Measurements from ENCODE around the gene KCTD15. TPM values are rescaled to one million over a fixed set of nuclear protein-coding genes. Genes with fewer than 3 reads are reported as not detected.

The KCTD15 gene
- total and polyA plus RNA-seq, 4 donors = 13.8 to 42.7 (median 30.5) TPM

- H3K36me3 ChIP-seq (ENCODE audit: control insufficient read depth in 4 of 4, insufficient read depth in 4 of 4, low read length in 4 of 4) = no peaks in the 10 kb centered on the region
- no peak overlapping the region for H3K27ac ChIP-seq (ENCODE audit: low read depth in 1 of 2, low read length in 1 of 2)
- peaks cover 0 to 2% (median 0%) of the 10 kb centered on the region in 4 donors for H3K9me3 ChIP-seq (ENCODE audit: control insufficient read depth in 4 of 4, insufficient read depth in 3 of 4, low read length in 3 of 4)
- ATAC-seq (ENCODE audit: insufficient read depth, low FRiP score) (no peak), DNase-seq (no peak)
- no peak overlapping the region for H3K9ac ChIP-seq (ENCODE audit: insufficient read depth in 1 of 2, low read length in 2 of 2)
- peaks cover 0 to 4% (median 3%) of the 10 kb centered on the region in 3 donors for H3K27me3 ChIP-seq (ENCODE audit: control insufficient read depth in 3 of 3, insufficient read depth in 3 of 3, low read length in 2 of 3)
- 82 to 84% methylated on average over 3 of the region's 3 CpGs for WGBS, 2 donors
- H3K4me1 ChIP-seq (ENCODE audit: control insufficient read depth in 5 of 5, insufficient read depth in 5 of 5, low read length in 5 of 5) = no peaks in the 10 kb centered on the region
- TF ChIP-seq CTCF (IDR thresholded peaks at IDR 0.05; ENCODE audit: control extremely low read depth, extremely low read depth) = no peak
- no peak overlapping the region for H3K4me3 ChIP-seq
These were observed 47.8 kb downstream of the KCTD15 start for GRCh38 chr19:33844478-33844877.

- ATAC-seq (ENCODE audit: insufficient read depth, low FRiP score) (no peak), DNase-seq (no peak)
- no peak for TF ChIP-seq CTCF (IDR thresholded peaks at IDR 0.05; ENCODE audit: control extremely low read depth, extremely low read depth)
- Histone ChIP-seq H3K9ac (ENCODE audit: insufficient read depth in 1 of 2, low read length in 2 of 2) (no peak overlapping the region), H3K4me3 (no peak overlapping the region), H3K4me1 (ENCODE audit: control insufficient read depth in 5 of 5, insufficient read depth in 5 of 5, low read length in 5 of 5) (no peaks in the 10 kb centered on the region), H3K36me3 (ENCODE audit: control insufficient read depth in 4 of 4, insufficient read depth in 4 of 4, low read length in 4 of 4) (no peaks in the 10 kb centered on the region), H3K27ac (ENCODE audit: low read depth in 1 of 2, low read length in 1 of 2) (no peak overlapping the region), H3K27me3 (ENCODE audit: control insufficient read depth in 3 of 3, insufficient read depth in 3 of 3, low read length in 2 of 3) (peaks cover 0 to 2% (median 0%) of the 10 kb centered on the region in 3 donors), H3K9me3 (ENCODE audit: control insufficient read depth in 4 of 4, insufficient read depth in 3 of 4, low read length in 3 of 4) (peaks cover 0 to 2% (median 0%) of the 10 kb centered on the region in 4 donors)
- WGBS, 2 donors = 80 to 82% methylated on average over 2 of the region's 2 CpGs
These were observed 48.8 kb downstream of the KCTD15 start for GRCh38 chr19:33845498-33845897.

GRCh38 chr19:33849551-33850147 lies 53.0 kb downstream of the KCTD15 start:
- H3K9me3 ChIP-seq (ENCODE audit: control insufficient read depth in 4 of 4, insufficient read depth in 3 of 4, low read length in 3 of 4) = peaks cover 0 to 3% (median under 1%) of the 10 kb centered on the region in 4 donors
- no peak for TF ChIP-seq CTCF (IDR thresholded peaks at IDR 0.05; ENCODE audit: control extremely low read depth, extremely low read depth)
- H3K27me3 ChIP-seq (ENCODE audit: control insufficient read depth in 3 of 3, insufficient read depth in 3 of 3, low read length in 2 of 3) = no peaks in the 10 kb centered on the region
- DNase-seq (no peak), ATAC-seq (ENCODE audit: insufficient read depth, low FRiP score) (no peak)
- H3K9ac ChIP-seq (ENCODE audit: insufficient read depth in 1 of 2, low read length in 2 of 2) = no peak overlapping the region
- H3K27ac ChIP-seq (ENCODE audit: low read depth in 1 of 2, low read length in 1 of 2) = no peak overlapping the region
- 92 to 100% methylated on average over 5 of the region's 5 CpGs for WGBS, 2 donors
- H3K4me1 ChIP-seq (ENCODE audit: control insufficient read depth in 5 of 5, insufficient read depth in 5 of 5, low read length in 5 of 5) = no peaks in the 10 kb centered on the region
- H3K36me3 ChIP-seq (ENCODE audit: control insufficient read depth in 4 of 4, insufficient read depth in 4 of 4, low read length in 4 of 4) = no peaks in the 10 kb centered on the region
- no peak overlapping the region for H3K4me3 ChIP-seq

GRCh38 chr19:33859016-33859415 lies 62.3 kb downstream of the KCTD15 start:
- Histone ChIP-seq H3K9ac (ENCODE audit: insufficient read depth in 1 of 2, low read length in 2 of 2) (no peak overlapping the region), H3K4me3 (no peak overlapping the region), H3K27me3 (ENCODE audit: control insufficient read depth in 3 of 3, insufficient read depth in 3 of 3, low read length in 2 of 3) (peaks cover 0 to 7% (median 0%) of the 10 kb centered on the region in 3 donors), H3K36me3 (ENCODE audit: control insufficient read depth in 4 of 4, insufficient read depth in 4 of 4, low read length in 4 of 4) (no peaks in the 10 kb centered on the region), H3K27ac (ENCODE audit: low read depth in 1 of 2, low read length in 1 of 2) (no peak overlapping the region), H3K9me3 (ENCODE audit: control insufficient read depth in 4 of 4, insufficient read depth in 3 of 4, low read length in 3 of 4) (no peaks in the 10 kb centered on the region), H3K4me1 (ENCODE audit: control insufficient read depth in 5 of 5, insufficient read depth in 5 of 5, low read length in 5 of 5) (no peaks in the 10 kb centered on the region)
- 89 to 94% methylated on average over 17 of the region's 17 CpGs for WGBS, 2 donors
- no peak for TF ChIP-seq CTCF (IDR thresholded peaks at IDR 0.05; ENCODE audit: control extremely low read depth, extremely low read depth)
- ATAC-seq (ENCODE audit: insufficient read depth, low FRiP score) (no peak), DNase-seq (no peak)

Data from lung (tissue), 12 donors.